ENCODE results near the gene AMELX. TPM values are rescaled to one million over a fixed set of nuclear protein-coding genes. Genes with fewer than 3 reads are reported as not detected.

The AMELX gene
- polyA plus RNA-seq, 1 donor (not counting 4 experiments of a cell fraction or from before 2014, with no cell fraction given): not detected

DNA sequence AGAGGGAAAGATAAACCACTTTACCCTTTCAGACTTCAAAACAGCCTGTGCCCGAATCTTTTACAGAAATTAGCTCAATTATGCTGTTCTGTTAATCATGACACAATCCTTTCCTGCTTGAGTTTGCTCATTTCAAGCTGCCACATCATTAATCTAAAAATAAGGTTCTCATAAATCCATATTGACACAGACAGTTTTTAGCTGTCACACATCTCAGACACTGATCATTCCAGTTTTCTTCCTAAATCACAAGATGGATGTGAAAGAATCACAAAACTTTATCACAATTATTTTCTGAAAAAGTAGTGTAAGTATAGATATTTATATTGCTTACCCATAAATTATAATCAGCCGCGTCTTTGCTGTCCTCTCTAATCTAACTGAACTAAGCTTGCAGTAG, 27.9 kb upstream of the AMELX start:
- Histone ChIP-seq H3K4me1 (ENCODE audit: control insufficient read depth, extremely low read depth, insufficient read depth, low read length) (peaks cover 8% of the 10 kb centered on the region), H3K9me3 (ENCODE audit: control insufficient read depth, low read depth, low read length) (no peaks in the 10 kb centered on the region), H3K4me3 (ENCODE audit: control insufficient read depth in 2 of 3, extremely low read depth in 1 of 3, insufficient read depth in 2 of 3, low read depth in 1 of 3, low read length in 3 of 3) (no peak overlapping the region), H4K20me1 (ENCODE audit: control insufficient read depth, extremely low read depth, insufficient read depth, low read length) (no peaks in the 10 kb centered on the region), H2AFZ (ENCODE audit: control insufficient read depth, low read length) (no peak overlapping the region), H3K36me3 (ENCODE audit: control insufficient read depth in 2 of 2, extremely low read depth in 1 of 2, insufficient read depth in 2 of 2, low read length in 2 of 2) (no peaks in the 10 kb centered on the region), H3K9ac (ENCODE audit: control insufficient read depth, extremely low read depth, insufficient read depth, low read length) (no peak overlapping the region), H3K79me2 (ENCODE audit: control insufficient read depth, insufficient read depth, low read length) (no peaks in the 10 kb centered on the region), H3K27ac (ENCODE audit: control insufficient read depth, insufficient read depth, low read length) (no peak overlapping the region), H3K4me2 (ENCODE audit: control insufficient read depth, extremely low read depth, insufficient read depth, low read depth, low read length) (no peak overlapping the region), H3K9me1 (ENCODE audit: control insufficient read depth, extremely low read depth, insufficient read depth, low read length) (no peaks in the 10 kb centered on the region), H3K27me3 (ENCODE audit: control insufficient read depth, extremely low read depth, insufficient read depth, low read length) (no peaks in the 10 kb centered on the region)
- no peak for TF ChIP-seq EZH2 (IDR thresholded peaks at IDR 0.05; ENCODE audit: low read length)
- TF ChIP-seq, protein P1, sequence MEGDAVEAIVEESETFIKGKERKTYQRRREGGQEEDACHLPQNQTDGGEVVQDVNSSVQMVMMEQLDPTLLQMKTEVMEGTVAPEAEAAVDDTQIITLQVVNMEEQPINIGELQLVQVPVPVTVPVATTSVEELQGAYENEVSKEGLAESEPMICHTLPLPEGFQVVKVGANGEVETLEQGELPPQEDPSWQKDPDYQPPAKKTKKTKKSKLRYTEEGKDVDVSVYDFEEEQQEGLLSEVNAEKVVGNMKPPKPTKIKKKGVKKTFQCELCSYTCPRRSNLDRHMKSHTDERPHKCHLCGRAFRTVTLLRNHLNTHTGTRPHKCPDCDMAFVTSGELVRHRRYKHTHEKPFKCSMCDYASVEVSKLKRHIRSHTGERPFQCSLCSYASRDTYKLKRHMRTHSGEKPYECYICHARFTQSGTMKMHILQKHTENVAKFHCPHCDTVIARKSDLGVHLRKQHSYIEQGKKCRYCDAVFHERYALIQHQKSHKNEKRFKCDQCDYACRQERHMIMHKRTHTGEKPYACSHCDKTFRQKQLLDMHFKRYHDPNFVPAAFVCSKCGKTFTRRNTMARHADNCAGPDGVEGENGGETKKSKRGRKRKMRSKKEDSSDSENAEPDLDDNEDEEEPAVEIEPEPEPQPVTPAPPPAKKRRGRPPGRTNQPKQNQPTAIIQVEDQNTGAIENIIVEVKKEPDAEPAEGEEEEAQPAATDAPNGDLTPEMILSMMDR (optimal IDR thresholded peaks at IDR 0.05 in 1 of 3, IDR thresholded peaks at IDR 0.05 in 1 of 3, conservative IDR thresholded peaks at IDR 0.05 in 1 of 3; ENCODE audit: extremely low read depth in 1 of 3, insufficient read depth in 2 of 3, low read length in 3 of 3): no peak
- DNase-seq (ENCODE audit: low read depth, low spot score) (no peak), FAIRE-seq (no peak)
- dilution Hi-C loops (cut with MboI; ENCODE audit: extremely low pct_ligation_motif_present, low sequenced_read_pairs): no loop called here

DNA sequence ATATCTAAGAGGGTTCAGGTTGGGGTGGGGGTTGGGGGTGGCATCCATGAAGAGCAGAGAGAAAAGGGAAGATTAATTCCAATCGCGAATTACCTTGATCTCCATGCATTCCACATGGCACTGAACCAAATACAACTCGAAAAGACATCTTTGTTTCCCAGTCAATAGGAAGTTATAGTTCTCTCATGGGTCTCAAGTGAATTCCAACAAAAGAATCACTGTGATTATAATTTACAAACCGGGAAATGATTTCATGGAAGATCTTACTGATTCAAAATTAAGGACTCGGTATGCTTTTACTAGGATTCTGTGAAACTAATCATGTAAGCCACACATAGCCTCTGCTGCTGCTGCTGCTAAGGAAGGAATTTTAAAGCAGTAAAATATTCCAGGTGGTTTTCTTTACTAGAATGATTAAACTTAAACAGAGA, 26.6 kb upstream of the AMELX start:
- dilution Hi-C loops (cut with MboI; ENCODE audit: extremely low pct_ligation_motif_present, low sequenced_read_pairs): no loop called here
- Histone ChIP-seq H2AFZ (ENCODE audit: control insufficient read depth, low read length) (no peak overlapping the region), H3K27ac (ENCODE audit: control insufficient read depth, insufficient read depth, low read length) (no peak overlapping the region), H3K36me3 (ENCODE audit: control insufficient read depth in 2 of 2, extremely low read depth in 1 of 2, insufficient read depth in 2 of 2, low read length in 2 of 2) (no peaks in the 10 kb centered on the region), H3K4me2 (ENCODE audit: control insufficient read depth, extremely low read depth, insufficient read depth, low read depth, low read length) (no peak overlapping the region), H3K4me3 (ENCODE audit: control insufficient read depth in 2 of 3, extremely low read depth in 1 of 3, insufficient read depth in 2 of 3, low read depth in 1 of 3, low read length in 3 of 3) (no peak overlapping the region), H3K27me3 (ENCODE audit: control insufficient read depth, extremely low read depth, insufficient read depth, low read length) (peaks cover 3% of the 10 kb centered on the region), H3K9me1 (ENCODE audit: control insufficient read depth, extremely low read depth, insufficient read depth, low read length) (no peaks in the 10 kb centered on the region), H3K79me2 (ENCODE audit: control insufficient read depth, insufficient read depth, low read length) (no peaks in the 10 kb centered on the region), H3K9me3 (ENCODE audit: control insufficient read depth, low read depth, low read length) (no peaks in the 10 kb centered on the region), H4K20me1 (ENCODE audit: control insufficient read depth, extremely low read depth, insufficient read depth, low read length) (no peaks in the 10 kb centered on the region), H3K9ac (ENCODE audit: control insufficient read depth, extremely low read depth, insufficient read depth, low read length) (no peak overlapping the region), H3K4me1 (ENCODE audit: control insufficient read depth, extremely low read depth, insufficient read depth, low read length) (peaks cover under 1% of the 10 kb centered on the region)
- no peak for DNase-seq (ENCODE audit: low read depth, low spot score)
- no peak for FAIRE-seq
- TF ChIP-seq, protein P1 (optimal IDR thresholded peaks at IDR 0.05 in 1 of 3, IDR thresholded peaks at IDR 0.05 in 1 of 3, conservative IDR thresholded peaks at IDR 0.05 in 1 of 3; ENCODE audit: extremely low read depth in 1 of 3, insufficient read depth in 2 of 3, low read length in 3 of 3): no peak
- no peak for TF ChIP-seq EZH2 (IDR thresholded peaks at IDR 0.05; ENCODE audit: low read length)
